Liver (tissue), 3 donors: ENCODE measurements around the gene NTM.

Source experiments
- CTCF ChIP-seq: fragments of 150-350 bp; IDR thresholded peaks from 2 replicates; pipeline ENCODE4 v1.5.1; 2017; ENCODE audit warnings: improper control_type of control experiment, low read depth, low read length; ENCODE audit not compliant: missing input control
- FOXA1 ChIP-seq: IDR thresholded peaks from 2 replicates; pipeline ENCODE4 v1.6.1; 2016; ENCODE audit warnings: antibody characterized with exemption
- GABPA ChIP-seq, 2 donors: IDR thresholded peaks in 1 of 2; conservative IDR thresholded peaks in 1 of 2; 2 replicates each; pipeline ENCODE4 v1.6.1; 2016; ENCODE audit warnings: antibody characterized with exemption in 2 of 2, mild to moderate bottlenecking in 1 of 2, moderate library complexity in 1 of 2
- JUND ChIP-seq, 2 donors: IDR thresholded peaks; 2 replicates each; pipeline ENCODE4 v1.6.1; 2016; ENCODE audit warnings: antibody characterized with exemption in 2 of 2
- MAX ChIP-seq: IDR thresholded peaks from 2 replicates; pipeline ENCODE4 v1.6.1; 2016; ENCODE audit warnings: antibody characterized with exemption
- RAD21 ChIP-seq, 2 donors: IDR thresholded peaks; 2 replicates each; pipeline ENCODE4 v1.6.1; 2016; ENCODE audit warnings: antibody characterized with exemption in 2 of 2, mild to moderate bottlenecking in 2 of 2
- REST ChIP-seq: IDR thresholded peaks from 2 replicates; pipeline ENCODE4 v1.6.1; 2016; ENCODE audit warnings: antibody characterized with exemption, mild to moderate bottlenecking
- RXRA ChIP-seq, 2 donors: IDR thresholded peaks; 2 replicates each; pipeline ENCODE4 v1.6.1; 2017 to 2018; ENCODE audit warnings: antibody characterized with exemption in 2 of 2, mild to moderate bottlenecking in 1 of 2
- TAF1 ChIP-seq: conservative IDR thresholded peaks from 2 replicates; pipeline ENCODE4 v1.6.1; 2016; ENCODE audit warnings: antibody characterized with exemption, mild to moderate bottlenecking
- ZBTB33 ChIP-seq: IDR thresholded peaks from 2 replicates; pipeline ENCODE4 v1.6.1; 2016; ENCODE audit warnings: antibody characterized with exemption
- donor health status: healthy.
- donor health status: healthy.

- no peak for TF ChIP-seq CTCF
- no peak for TF ChIP-seq REST
- TF ChIP-seq GABPA (IDR thresholded peaks at IDR 0.05 in 1 of 2, conservative IDR thresholded peaks at IDR 0.05 in 1 of 2): no peak
- TF ChIP-seq MAX: no peak
- no peak for TF ChIP-seq JUND (IDR thresholded peaks at IDR 0.05)
- TF ChIP-seq ZBTB33: no peak
- no peak for TF ChIP-seq RAD21 (IDR thresholded peaks at IDR 0.05)
- no peak for TF ChIP-seq RXRA (IDR thresholded peaks at IDR 0.05)
- TF ChIP-seq FOXA1: no peak
- TF ChIP-seq TAF1: no peak
Observed at GRCh38 chr11:132258875-132259274, 888.5 kb downstream of the NTM start.
